Liver (tissue), 3 donors: ENCODE measurements around the gene ATR.

Source experiments
- CTCF ChIP-seq: fragments of 150-350 bp; IDR thresholded peaks from 2 replicates; pipeline ENCODE4 v1.5.1; 2017; ENCODE audit warnings: improper control_type of control experiment, low read depth, low read length; ENCODE audit not compliant: missing input control
- EGR1 ChIP-seq, 2 donors: IDR thresholded peaks; 2 replicates each; pipeline ENCODE4 v1.6.1; 2016 to 2018; ENCODE audit warnings: antibody characterized with exemption in 2 of 2, low read depth in 2 of 2
- JUND ChIP-seq, 2 donors: IDR thresholded peaks; 2 replicates each; pipeline ENCODE4 v1.6.1; 2016; ENCODE audit warnings: antibody characterized with exemption in 2 of 2
- MAX ChIP-seq: IDR thresholded peaks from 2 replicates; pipeline ENCODE4 v1.6.1; 2016; ENCODE audit warnings: antibody characterized with exemption
- REST ChIP-seq: IDR thresholded peaks from 2 replicates; pipeline ENCODE4 v1.6.1; 2016; ENCODE audit warnings: antibody characterized with exemption, mild to moderate bottlenecking
- YY1 ChIP-seq: IDR thresholded peaks from 2 replicates; pipeline ENCODE4 v1.6.1; 2016; ENCODE audit warnings: antibody characterized with exemption, mild to moderate bottlenecking
- donor health status: healthy.
- donor health status: healthy.

- no peak for TF ChIP-seq CTCF
- TF ChIP-seq YY1 = no peak
- no peak for TF ChIP-seq EGR1 (IDR thresholded peaks at IDR 0.05; ENCODE audit: low read depth in 2 of 2)
- no peak for TF ChIP-seq JUND (IDR thresholded peaks at IDR 0.05)
- no peak for TF ChIP-seq MAX
- TF ChIP-seq REST = no peak
Observed at GRCh38 chr3:142615171-142615570, 36.6 kb upstream of the ATR start.
